OCI-LY3 (cell line): Measurements from ENCODE around the gene PCDHA8.
"Not testable (repeated sequence)": the region's sequence is repeated elsewhere in the genome, so short reads cannot be mapped to it uniquely, and the experiment has no call there.

Experiments used
- H2AFZ ChIP-seq: fragments of 200-600, 300-600 bp; shearing (Covaris generic); 2 replicates; pipeline ENCODE4 v1.6.0; 2014; ENCODE audit warnings: antibody characterized with exemption, low read depth, low read length
- H3K27ac ChIP-seq: fragments of 200-600, 300-600 bp; sonication (generic); 2 replicates; pipeline ENCODE4 v1.5.1; 2014; ENCODE audit warnings: mild to moderate bottlenecking, low read length, moderate library complexity, mixed read lengths
- H3K27me3 ChIP-seq: fragments of 200-600, 300-600 bp; sonication (generic); 2 replicates; pipeline ENCODE4 v1.6.1; 2014; ENCODE audit warnings: low read depth, low read length, mixed read lengths
- H3K36me3 ChIP-seq: fragments of 200-600, 300-600 bp; sonication (generic); replicated peaks from 2 replicates; pipeline ENCODE3; 2014; ENCODE audit warnings: low read depth, low read length, mixed read lengths
- H3K4me1 ChIP-seq: fragments of 300-600, 200-600 bp; sonication (generic); 2 replicates; pipeline ENCODE4 v1.6.1; 2014; ENCODE audit warnings: low read length, mixed read lengths
- H3K4me2 ChIP-seq: fragments of 200-600, 300-600 bp; sonication (generic); 2 replicates; pipeline ENCODE4 v1.6.1; 2014; ENCODE audit warnings: low read length, mixed read lengths
- H3K4me3 ChIP-seq: fragments of 300-600, 200-600 bp; sonication (generic); 2 replicates; pipeline ENCODE4 v1.5.1; 2014; ENCODE audit warnings: antibody characterized with exemption, mild to moderate bottlenecking, low read length, moderate library complexity
- H3K79me2 ChIP-seq: fragments of 300-600, 200-600 bp; shearing (Covaris generic); 2 replicates; pipeline ENCODE4 v1.6.1; 2014; ENCODE audit warnings: mild to moderate bottlenecking, low read length, mixed read lengths
- H3K9ac ChIP-seq: fragments of 300-600, 200-600 bp; shearing (Covaris generic); 2 replicates; pipeline ENCODE4 v1.6.0; 2014; ENCODE audit warnings: mild to moderate bottlenecking, low read length, moderate library complexity
- H3K9me3 ChIP-seq: fragments of 200-600, 300-600 bp; shearing (Covaris generic); 2 replicates; pipeline ENCODE4 v1.6.1; 2014; ENCODE audit warnings: low read length, mixed read lengths; ENCODE audit not compliant: insufficient read depth
- H4K20me1 ChIP-seq: fragments of 200-600, 300-600 bp; sonication (generic); 2 replicates; pipeline ENCODE4 v1.6.1; 2016; ENCODE audit warnings: low read length, mixed read lengths; ENCODE audit not compliant: insufficient read depth
- EZH2phosphoT487 ChIP-seq: fragments of 200-600 bp; shearing (Covaris generic); IDR thresholded peaks from 2 replicates; pipeline ENCODE4 v1.6.1; 2018; ENCODE audit warnings: antibody characterized with exemption, mixed run types, low read depth
- TF ChIP-seq, protein P1 (sequence below): fragments of 200-600, 300-600 bp; sonication (generic); IDR thresholded peaks from 2 replicates; pipeline ENCODE4 v1.5.1; 2014; ENCODE audit warnings: antibody characterized with exemption, low read length, low read depth

Gene PCDHA8

DNA sequence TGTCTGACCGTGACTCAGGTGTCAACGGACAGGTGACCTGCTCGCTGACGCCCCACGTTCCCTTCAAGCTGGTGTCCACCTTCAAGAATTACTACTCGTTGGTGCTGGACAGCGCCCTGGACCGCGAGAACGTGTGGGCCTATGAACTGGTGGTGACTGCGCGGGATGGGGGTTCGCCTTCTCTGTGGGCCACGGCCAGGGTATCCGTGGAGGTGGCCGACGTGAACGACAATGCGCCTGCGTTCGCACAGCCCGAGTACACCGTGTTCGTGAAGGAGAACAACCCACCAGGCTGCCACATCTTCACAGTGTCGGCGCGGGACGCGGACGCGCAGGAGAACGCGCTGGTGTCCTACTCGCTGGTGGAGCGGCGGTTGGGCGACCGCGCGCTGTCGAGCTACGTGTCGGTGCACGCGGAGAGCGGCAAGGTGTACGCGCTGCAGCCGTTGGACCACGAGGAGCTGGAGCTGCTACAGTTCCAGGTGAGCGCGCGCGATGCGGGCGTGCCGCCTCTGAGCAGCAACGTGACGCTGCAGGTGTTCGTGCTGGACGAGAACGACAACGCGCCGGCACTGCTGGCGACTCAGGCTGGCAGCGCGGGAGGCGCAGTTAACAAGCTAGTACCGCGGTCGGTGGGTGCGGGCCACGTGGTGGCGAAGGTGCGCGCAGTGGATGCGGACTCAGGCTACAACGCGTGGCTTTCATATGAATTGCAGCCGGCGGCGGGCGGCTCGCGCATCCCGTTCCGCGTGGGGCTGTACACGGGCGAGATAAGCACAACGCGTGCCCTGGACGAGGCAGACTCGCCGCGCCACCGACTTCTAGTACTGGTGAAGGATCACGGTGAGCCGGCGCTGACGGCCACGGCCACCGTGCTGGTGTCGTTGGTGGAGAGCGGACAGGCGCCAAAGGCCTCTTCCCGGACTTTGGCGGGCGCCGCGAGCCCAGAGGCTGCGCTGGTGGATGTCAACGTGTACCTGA lies 29.5 kb downstream of the PCDHA8 start:
- no peaks in the 10 kb centered on the region for H3K9me3 ChIP-seq
- no peak overlapping the region for H2AFZ ChIP-seq
- no peak for TF ChIP-seq EZH2phosphoT487
- TF ChIP-seq, protein P1, sequence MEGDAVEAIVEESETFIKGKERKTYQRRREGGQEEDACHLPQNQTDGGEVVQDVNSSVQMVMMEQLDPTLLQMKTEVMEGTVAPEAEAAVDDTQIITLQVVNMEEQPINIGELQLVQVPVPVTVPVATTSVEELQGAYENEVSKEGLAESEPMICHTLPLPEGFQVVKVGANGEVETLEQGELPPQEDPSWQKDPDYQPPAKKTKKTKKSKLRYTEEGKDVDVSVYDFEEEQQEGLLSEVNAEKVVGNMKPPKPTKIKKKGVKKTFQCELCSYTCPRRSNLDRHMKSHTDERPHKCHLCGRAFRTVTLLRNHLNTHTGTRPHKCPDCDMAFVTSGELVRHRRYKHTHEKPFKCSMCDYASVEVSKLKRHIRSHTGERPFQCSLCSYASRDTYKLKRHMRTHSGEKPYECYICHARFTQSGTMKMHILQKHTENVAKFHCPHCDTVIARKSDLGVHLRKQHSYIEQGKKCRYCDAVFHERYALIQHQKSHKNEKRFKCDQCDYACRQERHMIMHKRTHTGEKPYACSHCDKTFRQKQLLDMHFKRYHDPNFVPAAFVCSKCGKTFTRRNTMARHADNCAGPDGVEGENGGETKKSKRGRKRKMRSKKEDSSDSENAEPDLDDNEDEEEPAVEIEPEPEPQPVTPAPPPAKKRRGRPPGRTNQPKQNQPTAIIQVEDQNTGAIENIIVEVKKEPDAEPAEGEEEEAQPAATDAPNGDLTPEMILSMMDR = no peak
- no peak overlapping the region for H3K27ac ChIP-seq
- no peaks in the 10 kb centered on the region for H3K79me2 ChIP-seq
- no peak overlapping the region for H3K4me2 ChIP-seq
- no peak overlapping the region for H3K4me3 ChIP-seq
- no peak overlapping the region for H3K9ac ChIP-seq
- H3K27me3 ChIP-seq = no peaks in the 10 kb centered on the region
- no peaks in the 10 kb centered on the region for H3K4me1 ChIP-seq
- H3K36me3 ChIP-seq = no peaks in the 10 kb centered on the region
- H4K20me1 ChIP-seq = no peaks in the 10 kb centered on the region

DNA sequence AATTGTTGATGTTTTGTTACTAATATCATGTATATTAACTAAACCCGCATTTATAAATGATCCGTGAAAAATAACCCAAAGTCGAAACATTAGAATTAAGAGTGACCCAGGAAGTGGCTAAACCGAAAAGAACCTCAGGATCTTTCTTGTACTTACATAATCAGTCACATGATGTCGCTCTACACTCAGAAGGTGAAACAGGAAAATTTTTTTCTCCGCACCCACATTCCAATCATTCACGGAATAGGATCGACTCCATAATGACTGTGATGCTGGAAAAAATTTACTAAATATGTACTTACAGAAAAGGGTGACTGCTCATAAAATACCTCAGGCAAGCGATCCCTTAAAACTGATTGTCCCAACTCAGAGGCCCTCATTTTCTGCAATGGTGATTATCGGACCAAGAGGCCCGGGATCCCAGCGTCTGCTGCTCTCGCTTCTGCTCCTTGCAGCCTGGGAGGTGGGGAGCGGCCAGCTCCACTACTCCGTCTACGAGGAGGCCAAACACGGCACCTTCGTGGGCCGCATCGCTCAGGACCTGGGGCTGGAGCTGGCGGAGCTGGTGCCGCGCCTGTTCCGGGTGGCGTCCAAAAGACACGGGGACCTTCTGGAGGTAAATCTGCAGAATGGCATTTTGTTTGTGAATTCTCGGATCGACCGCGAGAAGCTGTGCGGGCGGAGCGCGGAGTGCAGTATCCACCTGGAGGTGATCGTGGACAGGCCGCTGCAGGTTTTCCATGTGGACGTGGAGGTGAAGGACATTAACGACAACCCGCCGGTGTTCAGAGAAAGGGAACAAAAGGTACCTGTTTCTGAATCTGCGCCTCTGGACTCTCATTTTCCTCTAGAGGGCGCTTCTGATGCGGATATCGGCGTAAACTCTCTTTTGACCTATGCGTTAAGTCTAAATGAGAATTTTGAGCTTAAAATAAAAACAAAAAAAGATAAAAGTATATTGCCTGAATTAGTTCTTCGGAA lies 34.4 kb downstream of the PCDHA8 start, which contains the start of gene PCDHA12:
Gene PCDHA12, plus strand, starts transcription at position 224 of the 981 bp plus-strand sequence. Its CDS starts 165 bp downstream, at position 389.
- no peak within 1 kb of the TSS for H3K9ac ChIP-seq
- H3K4me3 ChIP-seq = no peak within 1 kb of the TSS
- no peaks in the 10 kb centered on the region for H3K36me3 ChIP-seq
- H4K20me1 ChIP-seq = no peaks in the 10 kb centered on the region
- H3K4me1 ChIP-seq = no peaks in the 10 kb centered on the region
- H3K27me3 ChIP-seq = no peaks in the 10 kb centered on the region
- TF ChIP-seq, protein P1 = no peak
- TF ChIP-seq EZH2phosphoT487 = no peak
- no peak within 1 kb of the TSS for H2AFZ ChIP-seq
- no peaks in the 10 kb centered on the region for H3K79me2 ChIP-seq
- no peaks in the 10 kb centered on the region for H3K9me3 ChIP-seq
- no peak within 1 kb of the TSS for H3K4me2 ChIP-seq
- no peak within 1 kb of the TSS for H3K27ac ChIP-seq

DNA sequence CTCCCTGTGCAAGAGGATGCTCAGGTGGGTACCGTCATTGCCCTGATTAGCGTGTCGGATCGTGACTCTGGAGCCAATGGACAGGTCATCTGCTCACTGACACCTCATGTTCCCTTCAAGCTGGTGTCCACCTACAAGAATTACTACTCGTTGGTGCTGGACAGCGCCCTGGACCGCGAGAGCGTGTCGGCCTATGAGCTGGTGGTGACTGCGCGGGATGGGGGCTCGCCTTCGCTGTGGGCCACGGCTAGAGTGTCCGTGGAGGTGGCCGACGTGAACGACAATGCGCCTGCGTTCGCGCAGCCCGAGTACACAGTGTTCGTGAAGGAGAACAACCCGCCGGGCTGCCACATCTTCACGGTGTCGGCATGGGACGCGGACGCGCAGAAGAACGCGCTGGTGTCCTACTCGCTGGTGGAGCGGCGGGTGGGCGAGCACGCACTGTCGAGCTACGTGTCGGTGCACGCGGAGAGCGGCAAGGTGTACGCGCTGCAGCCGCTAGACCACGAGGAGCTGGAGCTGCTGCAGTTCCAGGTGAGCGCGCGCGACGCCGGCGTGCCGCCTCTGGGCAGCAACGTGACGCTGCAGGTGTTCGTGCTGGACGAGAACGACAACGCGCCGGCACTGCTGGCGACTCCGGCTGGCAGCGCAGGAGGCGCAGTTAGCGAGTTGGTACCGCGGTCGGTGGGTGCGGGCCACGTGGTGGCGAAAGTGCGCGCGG lies 35.7 kb downstream of the PCDHA8 start:
- H3K4me3 ChIP-seq, H4K20me1 ChIP-seq, H3K36me3 ChIP-seq, H3K9ac ChIP-seq, H3K4me1 ChIP-seq, H3K9me3 ChIP-seq, H3K27ac ChIP-seq, H3K4me2 ChIP-seq, H2AFZ ChIP-seq, H3K79me2 ChIP-seq, H3K27me3 ChIP-seq: not testable (repeated sequence)

DNA sequence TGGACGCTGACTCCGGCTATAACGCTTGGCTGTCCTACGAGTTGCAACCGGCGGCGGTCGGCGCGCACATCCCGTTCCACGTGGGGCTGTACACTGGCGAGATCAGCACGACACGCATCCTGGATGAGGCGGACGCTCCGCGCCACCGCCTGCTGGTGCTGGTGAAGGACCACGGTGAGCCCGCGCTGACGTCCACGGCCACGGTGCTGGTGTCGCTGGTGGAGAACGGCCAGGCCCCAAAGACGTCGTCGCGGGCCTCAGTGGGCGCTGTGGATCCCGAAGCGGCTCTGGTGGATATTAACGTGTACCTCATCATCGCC lies 36.2 kb downstream of the PCDHA8 start:
- Histone ChIP-seq H4K20me1 (no peaks in the 10 kb centered on the region), H3K36me3 (no peaks in the 10 kb centered on the region), H3K4me1 (no peaks in the 10 kb centered on the region), H3K79me2 (no peaks in the 10 kb centered on the region), H3K4me2 (no peak overlapping the region), H3K9me3 (no peaks in the 10 kb centered on the region), H3K4me3 (no peak overlapping the region), H3K27ac (no peak overlapping the region), H2AFZ (no peak overlapping the region), H3K9ac (no peak overlapping the region), H3K27me3 (no peaks in the 10 kb centered on the region)
- TF ChIP-seq, protein P1 = no peak
- no peak for TF ChIP-seq EZH2phosphoT487
